ENCODE results near the gene CHRNB2.

Gene CHRNB2

GRCh38 chr1:154611150-154611862 lies 43.7 kb downstream of the CHRNB2 start:
- DNase-seq, result no peak

GRCh38 chr1:154614247-154614646 lies 46.7 kb downstream of the CHRNB2 start:
- no peak for DNase-seq

DNA sequence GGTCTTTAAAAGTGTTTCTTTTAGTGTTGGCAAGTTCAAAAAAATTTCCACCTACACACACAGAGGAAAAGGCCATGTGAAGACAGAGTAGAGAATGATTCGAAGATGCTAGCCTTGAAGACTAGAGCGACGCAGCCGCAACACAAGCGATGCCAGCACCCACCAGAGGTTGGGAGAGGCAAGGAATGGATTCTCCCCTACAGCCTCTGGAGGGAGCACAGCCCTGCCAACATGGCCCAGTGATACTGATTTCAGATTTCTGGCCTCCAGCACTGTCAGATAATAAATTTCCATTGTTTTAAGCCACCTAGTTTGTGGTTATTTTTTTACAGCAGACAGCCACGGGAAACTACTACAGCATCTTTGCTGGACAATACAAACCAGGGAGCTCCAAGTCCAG lies 47.3 kb downstream of the CHRNB2 start:
- no peak for DNase-seq

DNA sequence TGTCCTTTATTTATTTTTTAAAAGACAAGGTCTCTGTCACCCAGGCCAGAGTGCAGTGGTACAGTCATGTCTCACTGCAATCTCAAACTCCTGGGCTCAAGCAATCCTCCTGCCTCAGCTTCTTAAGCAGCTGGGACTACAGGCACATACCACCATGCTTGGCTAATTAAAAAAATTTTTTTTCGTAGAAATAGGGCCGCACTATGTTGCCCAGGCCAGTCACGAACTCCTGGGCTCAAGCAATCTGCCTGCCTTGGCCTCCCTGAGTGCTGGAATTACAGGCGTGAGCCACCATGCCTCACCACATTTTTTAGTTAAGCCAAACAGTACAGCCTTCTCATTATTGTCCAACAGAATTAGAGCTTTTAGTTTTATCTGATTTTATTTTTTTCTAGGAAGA lies 47.8 kb downstream of the CHRNB2 start:
- DNase-seq, result no peak

DNA sequence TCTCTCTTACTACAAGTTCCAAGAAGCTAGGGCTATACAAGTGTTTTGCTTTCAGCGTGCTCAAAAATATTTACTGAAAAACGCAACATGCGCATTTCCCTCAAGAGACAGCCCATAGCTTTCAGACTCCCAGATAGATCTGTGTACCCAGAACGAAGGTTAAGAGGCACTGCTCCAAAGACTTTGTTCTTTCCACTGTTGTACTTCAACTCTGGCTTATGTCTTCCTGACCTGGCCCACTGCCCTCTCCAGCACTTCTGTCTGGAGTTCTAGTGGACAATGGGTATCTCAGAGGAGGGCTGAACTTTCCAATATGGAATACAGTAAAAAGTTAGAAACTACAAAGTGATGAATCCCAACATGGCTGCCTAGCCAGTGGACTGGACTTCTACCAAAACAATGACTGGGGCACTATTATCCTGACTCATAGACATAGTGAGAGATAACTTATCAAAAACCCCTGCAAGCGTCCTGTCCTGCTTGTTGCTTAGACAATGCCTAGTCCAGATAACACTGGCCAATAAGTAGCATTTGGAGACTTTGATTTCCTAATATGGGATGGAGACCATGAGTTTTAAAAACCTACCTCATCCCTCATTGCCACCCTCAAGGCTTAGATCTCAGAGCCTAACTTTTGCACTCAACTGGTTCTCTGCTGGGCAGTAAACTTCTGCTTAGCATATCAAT lies 49.2 kb downstream of the CHRNB2 start:
- no peak for DNase-seq

DNA sequence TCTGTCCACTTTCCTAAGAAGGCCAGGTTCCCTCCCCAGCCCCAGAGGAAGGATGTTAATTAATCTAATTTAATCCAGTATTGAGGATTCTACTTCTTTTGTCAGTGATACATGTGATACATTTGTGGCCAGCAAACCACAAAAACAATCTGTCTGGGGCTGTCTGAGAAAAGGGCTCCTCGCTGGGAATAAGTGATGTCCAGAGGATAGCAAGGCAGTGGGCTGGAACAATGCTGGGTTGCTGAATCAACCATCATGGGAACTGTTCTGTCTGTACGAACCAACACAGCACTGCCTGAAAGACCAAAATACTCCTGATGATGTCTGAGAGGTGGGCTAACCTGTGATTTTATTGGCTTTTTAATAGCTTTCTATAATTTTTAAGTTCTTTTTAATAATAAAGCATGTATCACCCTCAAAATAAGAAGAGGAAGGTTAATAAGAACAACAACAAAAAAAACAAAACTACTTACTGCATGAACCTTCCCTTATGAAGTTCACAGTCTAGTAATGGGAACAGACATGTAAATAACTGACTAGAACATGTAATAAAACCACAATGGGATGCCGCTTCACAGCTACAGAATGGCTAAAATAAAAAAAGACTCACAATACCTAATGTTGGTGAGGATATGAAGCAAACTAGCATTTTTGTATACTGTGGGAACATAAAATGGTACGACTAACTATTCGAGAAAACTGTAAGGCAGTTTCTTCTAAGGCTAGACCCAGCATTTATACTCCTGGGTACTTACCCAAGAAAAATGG lies 51.8 kb downstream of the CHRNB2 start:
- no peak for DNase-seq

- DNase-seq, result no peak
These were observed 53.2 kb downstream of the CHRNB2 start for GRCh38 chr1:154620751-154621150.

DNA sequence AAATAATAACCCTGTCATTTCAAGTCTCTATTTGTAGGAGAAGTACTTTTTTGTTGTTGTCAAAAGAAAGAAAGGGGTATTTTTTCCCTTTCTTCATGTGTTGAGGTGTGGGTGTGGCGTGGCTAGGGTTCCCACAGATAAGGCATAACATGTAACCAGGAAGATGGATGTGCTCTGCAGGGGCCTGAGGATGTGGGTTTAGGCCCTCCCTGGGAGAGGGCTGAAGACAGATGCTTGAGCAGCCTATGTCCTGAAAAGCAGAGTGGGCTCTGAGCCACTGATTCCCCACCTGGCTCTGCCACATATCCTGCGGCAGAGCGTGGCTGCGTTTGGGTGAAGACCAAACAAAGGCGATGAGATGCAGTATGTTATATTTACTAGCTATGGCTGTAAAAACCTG lies 54.3 kb downstream of the CHRNB2 start:
- no peak for DNase-seq

DNA sequence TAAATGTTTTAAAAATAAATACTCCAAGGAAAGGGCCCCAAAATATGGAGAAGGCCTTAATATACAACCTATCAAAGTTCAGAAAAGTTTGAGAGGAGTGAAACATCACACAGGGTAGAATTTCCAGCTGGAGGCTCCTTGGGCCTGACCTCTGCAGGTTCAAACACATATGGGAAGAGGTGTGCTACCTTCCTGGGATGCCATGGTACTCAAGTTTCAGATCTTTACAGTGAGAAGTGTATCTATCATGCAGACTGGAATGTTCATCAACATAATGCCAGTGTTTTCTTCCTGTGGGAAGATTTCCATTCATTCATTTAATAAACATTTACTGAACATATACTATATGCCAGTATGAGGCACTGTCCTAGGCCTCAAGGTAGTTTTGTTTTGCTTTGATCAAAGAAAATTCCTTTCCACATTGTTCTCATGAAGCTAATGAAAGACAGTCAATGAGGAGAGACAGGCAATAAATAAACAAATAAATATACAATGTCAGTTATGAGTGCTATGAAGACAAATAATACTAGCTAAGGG lies 55.0 kb downstream of the CHRNB2 start:
- DNase-seq, result no peak

- no peak for DNase-seq
These were observed 55.8 kb downstream of the CHRNB2 start for GRCh38 chr1:154623358-154623757.

DNA sequence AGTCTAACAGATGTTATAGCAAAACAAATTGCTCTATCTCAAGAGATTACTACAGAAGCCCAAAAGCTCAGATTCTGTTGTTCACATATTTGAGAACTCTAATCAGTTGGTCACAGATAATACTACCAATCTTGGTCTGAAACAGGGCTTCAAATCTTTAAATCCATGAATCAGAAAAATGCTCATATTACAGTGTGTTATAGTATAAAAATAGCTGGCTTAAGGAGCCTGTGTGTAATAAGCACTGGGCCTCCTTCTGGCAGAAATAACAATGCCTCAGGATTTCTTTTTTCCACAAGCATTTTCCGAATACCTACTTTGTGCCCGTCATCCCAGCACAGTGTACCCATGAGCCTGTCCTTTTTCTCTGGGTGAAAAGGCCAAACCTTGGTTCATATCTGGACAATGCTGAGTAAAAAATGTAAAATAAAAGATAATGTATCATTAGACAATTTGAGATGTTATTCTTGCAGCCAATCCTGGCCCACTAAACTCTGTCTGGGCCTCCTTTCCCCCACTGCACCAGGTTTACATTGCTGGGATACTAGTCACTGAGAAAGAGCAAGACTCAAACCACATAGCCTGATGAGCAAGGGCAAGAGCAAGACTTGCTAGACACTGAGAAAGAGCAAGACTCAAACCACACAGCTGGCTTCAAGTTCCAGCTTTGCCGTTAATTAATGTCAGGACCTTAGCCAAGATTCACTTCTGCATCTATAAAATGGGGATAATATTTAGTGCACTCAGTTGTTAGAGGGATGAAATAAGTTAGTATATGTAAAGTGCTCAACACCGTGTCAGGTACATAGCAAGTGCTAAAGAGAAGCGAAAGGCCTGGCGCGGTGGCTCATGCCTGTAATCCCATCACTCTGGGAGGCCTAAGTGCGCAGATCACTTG lies 57.4 kb downstream of the CHRNB2 start:
- no peak for DNase-seq

DNA sequence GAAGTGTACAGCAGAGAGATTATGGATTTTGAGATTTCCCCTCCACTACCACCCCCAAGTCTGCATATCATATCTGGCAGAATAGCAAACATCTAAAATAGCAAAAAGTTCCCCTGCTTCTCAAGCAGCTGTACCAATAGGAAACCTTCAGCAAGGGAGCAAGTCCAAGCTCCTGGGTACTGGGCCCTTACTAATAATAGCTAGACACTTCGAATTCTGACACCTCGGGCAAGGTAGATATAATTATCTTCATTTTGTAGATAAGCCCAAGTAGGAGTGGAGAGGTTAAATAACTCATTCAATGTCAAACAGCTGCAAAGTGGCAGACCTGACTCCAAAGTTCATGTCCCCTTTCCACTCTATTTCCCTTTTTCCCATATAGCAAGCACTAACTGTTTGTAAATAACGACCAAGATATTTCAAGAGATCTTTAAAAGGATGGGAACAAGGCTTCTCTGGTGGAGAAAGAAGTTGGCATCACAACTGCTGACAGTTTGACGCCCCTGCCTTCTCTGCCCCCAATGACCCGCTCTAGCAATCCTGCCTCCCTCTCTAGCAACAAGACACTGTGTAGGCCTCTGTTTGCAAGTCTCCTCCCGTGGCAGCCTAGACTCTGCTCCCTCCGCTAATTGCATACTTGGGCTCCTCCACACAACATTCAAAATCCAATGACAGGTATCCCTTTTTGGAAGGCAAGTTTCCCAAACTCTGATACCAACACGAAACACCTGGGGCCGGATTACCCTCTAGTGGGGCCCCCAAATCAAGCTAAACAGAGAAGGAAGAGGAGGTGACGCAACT lies 59.1 kb downstream of the CHRNB2 start:
- DNase-seq, result no peak

DNA sequence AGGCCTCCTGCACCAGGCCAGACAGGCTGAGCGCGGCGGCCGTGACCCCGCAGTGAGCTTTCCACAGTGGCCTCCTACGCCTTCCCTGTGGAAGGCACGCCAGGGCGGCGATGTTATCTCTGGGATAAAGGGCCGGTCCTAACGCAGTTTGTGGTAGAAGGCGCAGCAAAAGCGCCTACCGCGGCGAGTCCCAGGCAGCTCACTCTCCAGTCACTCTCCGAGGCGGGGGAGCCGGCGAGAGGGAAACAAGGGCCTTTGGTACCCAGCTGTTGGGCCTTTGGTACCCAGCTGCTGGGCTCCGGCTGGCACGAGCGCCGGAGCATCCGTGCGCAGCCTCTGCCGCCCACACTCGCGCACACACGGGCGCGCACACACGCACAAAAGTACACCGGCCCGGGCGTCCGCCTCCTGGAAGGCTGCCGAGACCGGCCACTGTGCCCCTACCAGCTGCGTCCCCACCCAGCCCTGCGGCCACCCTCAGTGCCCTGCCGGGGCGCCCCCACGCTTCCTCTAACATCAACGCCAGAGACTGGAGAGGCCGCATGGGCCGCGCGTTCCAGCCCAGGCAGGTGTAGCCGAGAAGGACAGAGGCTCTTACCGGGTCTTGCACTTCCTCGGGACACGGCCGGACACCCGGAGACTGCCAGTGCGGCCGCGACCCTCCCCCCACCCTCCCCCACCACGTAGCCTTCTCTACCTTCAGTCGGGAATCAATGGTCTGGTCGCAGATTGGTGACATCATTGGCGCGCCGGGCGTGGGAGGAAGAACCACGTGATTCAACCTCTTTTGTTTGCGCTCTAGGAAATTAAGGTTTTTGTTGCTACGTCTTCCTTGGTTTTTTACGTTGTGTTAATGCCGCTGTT lies 59.9 kb downstream of the CHRNB2 start:
- peak; percentile 84 for DNase-seq

DNA sequence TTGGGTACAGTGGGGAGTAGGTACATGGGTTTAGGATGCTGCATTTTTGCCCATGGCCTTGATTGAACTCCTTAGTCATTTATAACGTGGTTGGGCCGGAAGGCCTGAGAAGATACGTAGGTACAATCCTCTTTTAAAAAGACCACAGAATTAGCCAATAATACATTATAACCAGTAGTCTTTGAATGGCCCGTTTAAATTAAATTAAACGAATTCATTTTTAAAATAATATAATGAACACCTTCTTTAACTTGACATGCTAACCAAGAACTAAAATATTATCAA lies 60.5 kb downstream of the CHRNB2 start:
- DNase-seq, result no peak

DNA sequence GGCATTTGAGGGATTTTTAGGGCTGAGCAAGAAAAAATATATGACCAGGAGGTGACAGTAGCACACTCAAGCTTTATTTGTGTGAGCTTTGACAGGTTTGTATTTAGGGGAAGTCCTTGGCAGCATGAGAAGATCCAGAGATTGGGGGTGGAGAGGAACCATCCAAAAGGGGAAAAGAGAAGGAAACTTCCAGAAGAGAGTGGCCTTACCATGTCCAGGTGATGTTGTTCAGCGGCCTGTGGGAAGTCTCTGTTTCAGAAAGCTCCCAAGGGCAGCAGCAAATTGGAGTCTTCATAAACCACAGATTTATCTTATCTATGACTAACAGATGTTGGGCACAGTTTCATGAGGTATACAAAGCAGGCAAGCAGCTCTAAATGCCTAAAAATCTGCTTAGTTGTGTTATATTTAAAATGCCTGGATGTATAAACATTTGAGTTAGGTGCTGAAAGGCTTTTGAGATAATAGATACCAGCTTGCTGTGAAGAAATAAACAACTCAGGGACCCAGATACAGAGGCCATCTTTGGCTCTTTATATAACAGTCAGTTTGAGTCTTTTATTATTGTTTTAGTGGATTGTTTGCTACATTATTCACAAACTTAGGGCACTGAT lies 61.6 kb downstream of the CHRNB2 start:
- no peak for DNase-seq
